Spleen (tissue), 11 donors: Measurements from ENCODE around the gene TIMP2. TPM values are rescaled to one million over a fixed set of nuclear protein-coding genes. Genes with fewer than 3 reads are reported as not detected.

Experiments
- DNase-seq: peaks from one replicate; pipeline ENCODE4 v3.0.0-alpha.2; 2020
- H3K27ac ChIP-seq, 8 donors: fragments of 200-600 bp; sonication (generic) in 7 of 8; 1 replicate in 4 of 8; 2 replicates in 4 of 8; pipeline versions ENCODE4 v1.5.0 to v1.8.0; 2016 to 2021; ENCODE audit warnings: inconsistent platforms in 4 of 8, mild to moderate bottlenecking in 4 of 8, moderate library complexity in 1 of 8
- H3K27me3 ChIP-seq, 7 donors: fragments of 200-600 bp; sonication (generic) in 6 of 7; replicated peaks in 1 of 7; 1 replicate in 4 of 7; 2 replicates in 3 of 7; pipeline versions ENCODE4 v1.5.0 to v1.8.0; 2016 to 2021; ENCODE audit warnings: inconsistent platforms in 3 of 7, mild to moderate bottlenecking in 1 of 7
- H3K36me3 ChIP-seq, 6 donors: fragments of 200-600 bp; sonication (generic) in 5 of 6; 1 replicate in 4 of 6; 2 replicates in 2 of 6; pipeline versions ENCODE4 v1.5.0 to v1.8.0; 2016 to 2021; ENCODE audit warnings: inconsistent platforms in 2 of 6
- H3K4me1 ChIP-seq, 6 donors: fragments of 200-600 bp; sonication (generic) in 5 of 6; 1 replicate in 3 of 6; 2 replicates in 3 of 6; pipeline versions ENCODE4 v1.5.0 to v1.8.0; 2016 to 2021; ENCODE audit warnings: inconsistent platforms in 3 of 6
- H3K4me3 ChIP-seq, 8 donors: fragments of 200-600 bp; sonication (generic) in 7 of 8; 1 replicate in 4 of 8; 2 replicates in 4 of 8; pipeline versions ENCODE4 v1.5.0 to v1.8.0; 2016 to 2021; ENCODE audit warnings: inconsistent platforms in 4 of 8, mild to moderate bottlenecking in 4 of 8, moderate library complexity in 2 of 8
- H3K9me3 ChIP-seq, 8 donors: fragments of 200-600 bp; sonication (generic) in 7 of 8; 1 replicate in 4 of 8; 2 replicates in 4 of 8; pipeline versions ENCODE4 v1.5.0 to v1.8.0; 2016 to 2021; ENCODE audit warnings: inconsistent platforms in 4 of 8
- POLR2A ChIP-seq, 3 donors: fragments of 450-650 bp; IDR thresholded peaks; one replicate each; pipeline ENCODE4 v1.5.1; 2017; ENCODE audit warnings: antibody characterized with exemption in 3 of 3, mild to moderate bottlenecking in 1 of 3
- POLR2AphosphoS5 ChIP-seq, 3 donors: sonication (generic); formaldehyde crosslinking; IDR thresholded peaks; one replicate each; pipeline ENCODE4 v1.5.1; 2017; ENCODE audit warnings: antibody characterized with exemption in 3 of 3
- WGBS, 5 donors: extraction: QIAGEN DNeasy Blood & Tissue Kit in 3 of 5; methylation state at CpG; one replicate each; pipeline versions ENCODE4 v1.1.5 to v1.1.7; 2013 to 2018; 5-methylcytosine and 5-hydroxymethylcytosine counted together
- intact Hi-C: fragments of 100-400 bp; cut with DNase I; formaldehyde crosslinking; loops from one replicate; pipeline ENCODE4 v1.15.0; 2023; ENCODE audit warnings: low total_unique reads
- polyA plus RNA-seq, 3 donors: library from polyadenylated mRNA; stranded (reverse); fragments of 200-250 nt; gene quantifications; one replicate each; pipeline ENCODE4 v1.2.1, GENCODE V29; 2013
- total RNA-seq, 7 donors: library from RNA; depleted of rRNA in 3 of 7; stranded (reverse); fragments of >200 nt in 3 of 7; fragmentation: NEBNext Ultra II Directional in 4 of 7; extraction: Animal tissue kit (Norgen Biotek cat#: 25700) in 4 of 7; gene quantifications; one replicate each; pipeline versions ENCODE4 v1.1.0 to v1.2.1, GENCODE V29; 2016 to 2021
- TF ChIP-seq, protein P1 (sequence below), 11 experiments: fragments of 200-600 bp in 7 of 11; fragments of 450-650 bp in 4 of 11; sonication (generic) in 4 of 11; IDR thresholded peaks in 8 of 11; conservative IDR thresholded peaks in 3 of 11; 1 replicate in 7 of 11; 2 replicates in 4 of 11; pipeline versions ENCODE4 v1.4.0 to v1.8.0; 2016 to 2021; ENCODE audit warnings: antibody characterized with exemption in 11 of 11, inconsistent platforms in 4 of 11, mild to moderate bottlenecking in 1 of 11
- donor health status: healthy with polysubstance abuse.
- donor health status: DM: no; HTN: no; CAD: no; lungs with moderate emphysema.
- donor health status: DM: no; HTN: no; CAD: no.
- donor health status: Bipolar disorder and iron deficiency.
- donor health status: healthy.
- donor health status: DM: no; HTN: no; CAD: no.
- donor health status: DM: yes; HTN: yes; CAD: no.

TIMP2 gene
- total and polyA plus RNA-seq, 10 donors: 16.3 to 333 (median 181) TPM

DNA sequence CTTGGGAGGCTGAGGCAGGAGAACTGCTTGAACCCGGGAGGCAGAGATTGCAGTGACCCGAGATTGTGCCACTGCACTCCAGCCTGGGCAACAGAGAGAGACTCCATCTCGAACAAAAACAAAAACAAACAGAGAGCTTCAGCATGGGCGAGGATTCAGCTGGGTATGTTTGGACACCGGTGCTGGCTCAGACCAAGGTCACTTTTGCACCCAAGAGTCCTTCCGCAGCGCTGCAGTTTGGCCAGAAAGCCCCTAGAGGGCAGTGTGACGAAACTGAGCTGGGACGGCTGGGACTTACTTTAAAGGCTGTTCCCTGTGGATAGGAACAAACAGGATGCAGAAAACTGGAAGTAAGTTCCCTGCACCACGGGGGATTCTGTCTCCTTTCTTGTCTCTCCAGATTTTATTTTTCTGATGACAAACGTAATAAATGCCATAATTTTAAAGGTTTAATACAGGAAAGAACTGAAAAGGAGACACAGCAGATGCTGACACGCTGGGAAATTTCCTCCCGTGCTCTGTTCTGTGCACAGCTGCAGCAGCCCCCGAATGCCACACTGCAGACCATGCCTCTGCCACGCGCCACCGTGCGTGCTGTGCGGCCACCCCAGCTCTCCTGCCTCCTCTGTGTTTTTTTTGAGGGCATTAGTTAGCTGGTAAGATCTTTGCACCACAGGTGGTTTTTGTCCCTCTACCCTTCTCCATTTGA is 59.4 kb downstream of the TIMP2 start:
- WGBS, 5 donors: 21 to 33% (median 33%) methylated on average over 19 of the region's 19 CpGs
- Histone ChIP-seq H3K4me1 (peaks cover 4 to 51% (median 32%) of the 10 kb centered on the region in 6 donors), H3K4me3 (peak overlapping the region in 2 of 8 donors; percentile 3 to 10), H3K9me3 (no peaks in the 10 kb centered on the region), H3K27ac (peak overlapping the region in 6 of 8 donors; percentile 62 to 82 (median 66)), H3K27me3 (no peaks in the 10 kb centered on the region), H3K36me3 (peaks cover 0 to 76% (median 19%) of the 10 kb centered on the region in 6 donors)
- intact Hi-C loops: no loop called here
- peak; percentile 91 for DNase-seq
- TF ChIP-seq POLR2AphosphoS5 (IDR thresholded peaks at IDR 0.05) (peak; percentile 35 to 70 (median 65)), POLR2A (IDR thresholded peaks at IDR 0.05) (no peak)
- TF ChIP-seq, protein P1, sequence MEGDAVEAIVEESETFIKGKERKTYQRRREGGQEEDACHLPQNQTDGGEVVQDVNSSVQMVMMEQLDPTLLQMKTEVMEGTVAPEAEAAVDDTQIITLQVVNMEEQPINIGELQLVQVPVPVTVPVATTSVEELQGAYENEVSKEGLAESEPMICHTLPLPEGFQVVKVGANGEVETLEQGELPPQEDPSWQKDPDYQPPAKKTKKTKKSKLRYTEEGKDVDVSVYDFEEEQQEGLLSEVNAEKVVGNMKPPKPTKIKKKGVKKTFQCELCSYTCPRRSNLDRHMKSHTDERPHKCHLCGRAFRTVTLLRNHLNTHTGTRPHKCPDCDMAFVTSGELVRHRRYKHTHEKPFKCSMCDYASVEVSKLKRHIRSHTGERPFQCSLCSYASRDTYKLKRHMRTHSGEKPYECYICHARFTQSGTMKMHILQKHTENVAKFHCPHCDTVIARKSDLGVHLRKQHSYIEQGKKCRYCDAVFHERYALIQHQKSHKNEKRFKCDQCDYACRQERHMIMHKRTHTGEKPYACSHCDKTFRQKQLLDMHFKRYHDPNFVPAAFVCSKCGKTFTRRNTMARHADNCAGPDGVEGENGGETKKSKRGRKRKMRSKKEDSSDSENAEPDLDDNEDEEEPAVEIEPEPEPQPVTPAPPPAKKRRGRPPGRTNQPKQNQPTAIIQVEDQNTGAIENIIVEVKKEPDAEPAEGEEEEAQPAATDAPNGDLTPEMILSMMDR (IDR thresholded peaks at IDR 0.05 in 8 of 11, conservative IDR thresholded peaks at IDR 0.05 in 3 of 11): peak; percentile 78 to 97 (median 94)

DNA sequence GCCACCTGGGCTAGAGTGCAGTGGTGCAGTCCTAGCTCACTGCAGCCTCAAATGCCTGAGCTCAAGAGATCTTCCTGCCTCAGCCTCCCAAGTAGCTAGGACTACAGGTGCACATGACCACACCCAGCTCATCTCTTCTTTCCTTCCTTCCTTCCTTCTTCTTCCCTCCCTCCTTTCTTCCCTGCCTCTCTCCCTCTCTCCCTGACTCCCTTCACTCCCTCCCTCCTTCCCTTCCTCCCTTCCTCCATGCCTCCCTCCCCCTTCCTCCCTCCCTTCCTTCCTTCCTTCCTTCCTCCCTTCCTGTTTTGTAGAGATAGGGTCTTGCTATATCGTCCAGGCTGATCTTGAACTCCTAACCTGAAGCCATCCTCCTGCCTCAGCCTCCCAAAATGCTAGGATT is 61.1 kb downstream of the TIMP2 start:
- no peak for TF ChIP-seq POLR2AphosphoS5 (IDR thresholded peaks at IDR 0.05)
- TF ChIP-seq, protein P1 (IDR thresholded peaks at IDR 0.05 in 8 of 11, conservative IDR thresholded peaks at IDR 0.05 in 3 of 11): no peak
- no peak for TF ChIP-seq POLR2A (IDR thresholded peaks at IDR 0.05)
- DNase-seq: no peak
- no peaks in the 10 kb centered on the region for H3K27me3 ChIP-seq
- intact Hi-C loops: loop anchor here (5.0 kb wide), 1 partner anchor 108 kb away; no protein-coding TSS in a partner anchor
- H3K36me3 ChIP-seq: peaks cover 0 to 74% (median 9%) of the 10 kb centered on the region in 6 donors
- no peaks in the 10 kb centered on the region for H3K9me3 ChIP-seq
- H3K4me3 ChIP-seq: no peak overlapping the region
- peaks cover 4 to 54% (median 32%) of the 10 kb centered on the region in 6 donors for H3K4me1 ChIP-seq
- H3K27ac ChIP-seq: peak overlapping the region in 2 of 8 donors; percentile 11 to 21
- 23 to 48% (median 30%) methylated on average over 1 of the region's 1 CpG for WGBS, 5 donors

DNA sequence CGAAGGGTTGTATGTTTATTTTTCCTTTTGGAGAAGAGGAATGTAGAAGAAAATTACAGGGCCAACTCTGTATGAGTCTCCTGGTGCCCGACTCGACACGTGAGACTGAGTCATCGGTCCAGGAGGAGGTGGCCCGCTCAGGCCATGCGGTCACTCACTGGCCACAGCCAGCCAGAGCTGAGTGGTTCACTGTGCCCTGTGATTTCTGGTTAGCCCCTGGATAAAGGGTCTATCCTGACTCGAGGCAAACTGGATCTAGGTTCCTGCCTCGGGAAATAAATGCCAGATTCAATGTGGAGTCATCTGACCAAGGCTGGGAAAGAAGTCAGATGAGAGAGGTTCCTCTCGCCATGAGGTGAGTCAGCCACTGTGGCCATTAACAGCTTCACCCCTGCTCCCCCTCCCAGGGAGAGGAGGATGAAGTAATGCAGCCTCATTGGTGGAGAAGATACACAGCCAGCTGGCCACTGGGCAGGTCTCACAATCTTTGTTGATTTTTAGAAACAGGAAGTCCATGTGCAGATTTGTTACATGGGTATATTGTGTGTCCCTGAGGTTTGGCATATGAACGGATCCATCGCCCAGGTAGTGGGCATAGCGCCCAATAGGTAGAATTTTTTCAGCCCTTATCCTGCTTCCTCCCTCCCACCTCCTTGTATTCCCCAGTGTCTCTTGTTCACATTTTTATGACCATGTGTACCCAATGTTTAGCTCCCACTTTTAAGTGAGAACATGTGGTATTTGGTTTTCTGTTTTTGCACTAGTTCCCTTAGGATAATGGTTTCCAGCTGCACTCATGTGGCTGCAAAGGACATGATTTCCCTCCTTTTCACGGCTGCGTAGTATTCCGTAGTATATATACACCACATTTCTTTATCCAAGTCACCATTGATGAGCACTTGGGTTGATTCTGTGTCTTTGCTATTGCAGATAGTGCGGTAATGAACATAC is 62.8 kb downstream of the TIMP2 start:
- intact Hi-C loops: loop anchor here (5.0 kb wide), 1 partner anchor 110 kb away; no protein-coding TSS in a partner anchor
- WGBS, 5 donors: 77 to 89% (median 82%) methylated on average over 17 of the region's 17 CpGs
- H3K27ac ChIP-seq: peak overlapping the region in 5 of 8 donors; percentile 22 to 75 (median 54)

More for the DNA sequence above, 62.8 kb downstream of the TIMP2 start:
- TF ChIP-seq, protein P1 (IDR thresholded peaks at IDR 0.05 in 8 of 11, conservative IDR thresholded peaks at IDR 0.05 in 3 of 11): no peak
- TF ChIP-seq POLR2AphosphoS5 (IDR thresholded peaks at IDR 0.05): peak in 1 of 3 donors; percentile 56
- Histone ChIP-seq H3K36me3 (peaks cover 0 to 74% (median 5%) of the 10 kb centered on the region in 6 donors), H3K27me3 (no peaks in the 10 kb centered on the region), H3K4me3 (no peak overlapping the region), H3K4me1 (peaks cover 4 to 57% (median 29%) of the 10 kb centered on the region in 6 donors), H3K9me3 (no peaks in the 10 kb centered on the region)
- no peak for DNase-seq
